HG03439 (cell line): Measurements from ENCODE around the gene CAMSAP2.

Source experiments
- ATAC-seq: cut with Tn5 transposase; IDR thresholded peaks from one replicate; pipeline ENCODE4 v1.9.1; 2021; ENCODE audit warnings: mild to moderate bottlenecking, moderate library complexity; ENCODE audit not compliant: unreplicated experiment

Gene CAMSAP2

DNA sequence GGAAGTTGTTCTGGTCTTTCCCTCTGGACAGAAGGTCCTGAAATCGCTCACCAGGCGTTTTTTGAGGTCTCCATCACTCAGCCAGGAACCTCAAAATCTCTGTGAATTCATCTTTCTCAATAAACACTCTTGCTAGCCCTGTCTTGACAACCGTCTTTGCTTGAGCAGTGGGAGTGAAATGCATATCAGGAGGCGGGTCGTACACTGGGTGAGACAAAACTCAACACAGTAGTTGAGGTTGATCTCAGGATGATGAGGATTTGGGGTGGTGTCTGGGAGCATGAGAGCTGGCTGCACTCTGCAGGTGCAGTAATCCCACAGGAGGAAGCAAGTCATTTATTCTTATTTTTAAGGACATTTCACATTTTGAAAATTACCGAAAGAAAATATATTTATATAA lies 136.0 kb downstream of the CAMSAP2 start:
- no peak for ATAC-seq

DNA sequence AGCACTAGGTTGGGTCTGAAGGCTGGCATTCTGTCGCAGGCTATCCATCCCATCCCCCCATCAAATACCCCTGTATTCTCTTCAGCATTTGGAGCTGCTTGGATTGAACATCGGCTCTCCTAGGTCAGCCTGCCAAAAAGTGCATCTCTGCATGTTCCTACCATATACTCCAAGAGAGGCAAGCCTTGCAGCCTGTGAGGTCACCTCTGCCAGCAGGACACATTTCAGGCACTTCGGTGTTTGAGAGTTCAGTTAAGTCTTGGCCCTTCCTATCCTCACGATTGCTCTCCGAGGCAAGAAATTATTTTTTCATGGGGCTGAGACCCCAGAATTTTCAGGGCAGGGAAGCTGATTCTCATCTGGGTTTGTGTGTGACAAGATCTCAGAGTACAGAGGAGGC lies 136.7 kb downstream of the CAMSAP2 start:
- ATAC-seq = no peak

DNA sequence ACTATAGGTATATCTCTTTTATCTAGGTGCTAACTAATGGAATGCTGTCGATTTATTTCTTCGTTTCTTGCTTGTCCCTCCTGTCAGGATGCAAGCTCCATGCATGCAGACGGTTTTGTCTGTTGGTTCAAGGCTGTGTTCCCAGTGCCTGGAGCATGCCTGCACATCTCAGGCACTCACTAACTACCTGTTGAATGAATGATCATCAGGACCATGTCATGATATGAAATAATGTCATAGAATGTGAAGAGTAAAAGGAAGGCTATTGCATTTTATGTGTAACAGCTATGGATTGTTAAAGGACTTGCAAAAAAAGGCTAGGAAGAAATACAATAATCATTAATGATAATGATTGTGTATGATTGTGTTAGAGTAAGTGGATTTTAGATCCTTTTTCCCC lies 138.3 kb downstream of the CAMSAP2 start:
- no peak for ATAC-seq

DNA sequence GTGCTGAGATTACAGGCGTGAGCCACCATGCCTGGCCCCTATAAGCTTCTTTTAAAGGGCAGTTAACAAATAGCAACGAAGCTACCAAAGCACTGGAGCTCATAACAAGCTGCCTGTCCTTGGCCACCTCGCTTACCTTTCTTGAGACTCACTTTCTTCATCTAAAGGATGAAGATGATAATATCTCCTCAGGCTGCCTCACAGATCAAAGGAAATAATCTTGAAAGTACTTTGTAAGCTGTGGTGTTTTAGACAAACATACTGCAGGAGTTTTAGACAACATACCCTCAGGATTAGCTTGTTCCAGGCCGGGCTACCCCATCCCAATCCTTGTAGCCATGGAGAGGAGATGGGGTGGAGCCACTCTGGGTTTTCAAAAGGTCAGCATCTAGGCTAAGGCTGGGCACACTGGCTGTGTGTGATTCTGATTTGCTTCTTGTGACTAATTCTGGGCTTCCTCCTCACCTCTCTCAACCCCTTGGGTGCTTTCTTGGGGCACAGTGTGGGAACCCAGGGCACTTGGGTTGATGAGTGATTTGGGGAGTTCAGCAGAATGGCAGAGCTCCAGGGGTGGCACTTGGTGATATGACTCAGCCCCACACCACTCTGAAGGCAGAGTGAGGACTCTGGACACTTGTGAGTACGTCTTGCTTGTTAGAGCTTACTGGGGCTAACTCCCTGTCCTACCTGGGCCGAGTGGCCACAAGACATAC lies 139.3 kb downstream of the CAMSAP2 start:
- ATAC-seq = peak; percentile 73

DNA sequence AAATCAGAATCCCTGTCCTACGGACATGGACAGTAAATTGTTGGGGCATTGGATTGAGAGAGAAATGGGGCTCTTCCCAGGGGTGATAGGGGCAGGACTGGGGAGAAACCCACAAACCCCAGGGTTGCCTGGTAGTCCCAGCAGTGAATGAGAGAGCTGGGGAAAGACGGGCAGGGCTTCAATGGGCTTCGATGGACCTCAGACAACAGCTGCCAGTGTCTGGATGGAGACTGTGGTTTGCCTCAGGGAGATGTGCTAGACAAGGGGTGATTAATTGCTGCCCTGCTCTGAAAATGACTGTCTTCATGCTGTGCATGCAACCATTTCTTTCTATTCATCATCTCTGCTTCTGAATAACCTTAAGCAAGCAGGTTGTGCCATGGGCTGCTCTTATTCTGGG lies 141.5 kb downstream of the CAMSAP2 start:
- no peak for ATAC-seq

DNA sequence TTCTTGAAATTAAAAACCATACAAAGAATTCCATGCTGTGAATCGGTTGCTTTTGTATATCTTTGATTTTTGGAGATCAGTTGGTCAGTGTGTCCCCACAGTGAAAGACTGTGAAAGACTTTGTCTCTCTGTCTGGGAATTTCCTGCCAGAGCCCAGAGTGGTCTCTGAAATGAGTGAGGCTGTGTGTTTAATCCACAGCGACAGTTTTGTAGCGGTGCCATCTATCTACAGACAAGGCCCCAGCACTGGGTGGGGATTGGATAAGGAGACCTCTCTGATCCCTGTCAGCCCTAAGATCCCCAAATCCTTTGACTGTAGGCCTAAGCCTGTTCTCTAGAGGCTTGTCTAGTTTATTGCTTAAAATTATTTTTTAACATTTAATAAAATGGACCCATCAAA lies 144.4 kb downstream of the CAMSAP2 start:
- ATAC-seq = no peak

DNA sequence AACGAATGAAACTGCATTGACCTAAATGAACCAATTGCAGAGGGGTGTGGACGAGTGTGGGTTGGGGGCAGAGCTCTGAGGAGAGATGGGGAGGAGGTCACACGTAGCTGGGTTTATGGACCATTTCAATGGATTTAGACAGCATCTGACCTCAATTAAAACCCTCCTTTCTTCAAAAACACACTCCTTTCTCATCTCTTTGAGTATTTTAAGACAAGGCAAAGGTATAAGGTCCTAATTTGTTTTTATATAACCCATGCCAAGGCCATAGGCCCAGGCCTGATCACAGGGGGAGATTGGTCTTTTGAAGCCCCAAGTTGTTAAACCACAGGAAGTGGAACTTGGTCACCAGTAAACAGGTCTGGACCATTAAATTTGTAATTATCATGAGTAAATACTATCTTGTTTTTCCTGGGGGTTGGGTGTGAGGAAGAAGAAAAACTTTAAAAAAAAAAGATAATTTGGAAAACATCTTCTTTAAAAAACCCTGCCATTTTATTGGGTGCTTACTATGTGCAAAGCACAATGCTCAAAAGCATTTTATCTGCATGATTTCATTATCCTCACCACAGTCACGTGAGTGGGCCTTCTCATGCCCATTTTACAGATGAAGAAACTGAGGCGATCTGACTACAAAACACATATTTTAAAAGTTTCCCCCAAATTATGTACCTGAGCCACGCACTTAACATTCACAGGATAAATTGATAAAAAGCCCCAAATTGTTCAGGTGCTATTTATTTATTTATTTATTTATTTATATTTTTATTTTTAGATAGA lies 147.1 kb downstream of the CAMSAP2 start:
- ATAC-seq = no peak

DNA sequence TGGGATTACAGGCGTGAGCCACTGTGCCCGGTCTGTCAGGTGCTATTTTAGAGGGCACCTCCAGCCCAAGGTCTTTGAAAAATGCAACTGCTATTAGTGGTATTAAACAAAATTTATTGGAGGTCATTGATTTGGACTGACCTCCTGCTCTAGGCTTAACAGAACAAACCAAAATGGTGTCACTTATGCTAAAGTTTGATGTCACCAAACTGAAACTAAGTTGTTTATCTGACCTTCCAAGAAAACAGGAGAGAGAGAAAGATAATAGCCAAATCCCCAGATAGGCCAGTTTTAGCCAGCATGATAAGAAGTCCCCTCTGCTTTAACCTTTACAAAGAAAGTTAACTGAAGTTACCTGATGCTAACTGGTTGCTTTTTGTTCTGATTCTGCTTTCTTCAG lies 147.9 kb downstream of the CAMSAP2 start:
- ATAC-seq = no peak

DNA sequence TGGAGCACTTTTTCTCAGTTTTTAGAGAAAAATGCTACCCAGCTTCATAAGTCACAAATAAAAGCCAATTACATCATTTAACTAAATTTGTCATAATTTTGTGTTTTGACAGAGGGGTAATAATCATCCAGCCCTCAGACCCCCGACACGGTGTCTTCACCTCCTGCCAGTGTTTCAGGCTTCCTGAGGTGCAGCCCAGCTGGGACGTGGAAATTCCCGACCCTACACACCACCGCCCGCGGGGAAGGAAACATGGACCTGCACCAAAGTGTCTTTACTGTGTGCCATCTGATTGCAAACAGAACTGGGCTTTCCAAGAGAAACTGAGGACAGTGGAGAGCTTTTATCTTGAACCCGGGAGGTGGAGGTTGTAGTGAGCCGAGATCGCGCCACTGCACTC lies 148.3 kb downstream of the CAMSAP2 start:
- ATAC-seq = no peak

DNA sequence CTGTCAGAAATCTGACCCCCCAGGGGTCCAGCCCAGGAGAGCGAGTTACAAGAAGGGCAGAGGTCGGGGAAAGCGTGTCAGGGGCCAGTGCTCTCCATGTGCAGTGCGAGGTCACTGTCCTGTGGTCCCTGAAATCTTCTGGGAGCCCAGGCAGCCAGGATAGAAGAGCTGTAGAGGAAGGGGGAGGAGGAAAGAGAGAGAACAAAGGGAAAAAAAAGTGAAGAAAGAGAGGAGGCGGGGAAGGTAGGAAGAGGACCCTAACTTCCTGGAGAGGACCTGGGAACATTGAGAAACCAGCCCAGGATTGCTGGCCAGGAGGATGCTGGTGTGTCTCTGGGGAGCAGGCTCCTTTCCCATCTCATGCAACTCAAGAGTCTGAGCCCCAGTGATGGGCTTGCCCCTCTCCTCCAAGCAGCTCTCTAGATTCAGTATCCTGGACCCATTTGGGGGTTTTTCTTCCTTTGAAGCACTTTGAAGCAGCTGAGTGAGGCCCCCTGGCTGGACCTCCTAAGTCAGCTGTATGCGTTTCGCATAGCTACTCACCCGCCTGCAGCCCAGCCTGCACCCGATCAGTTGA lies 149.2 kb downstream of the CAMSAP2 start:
- ATAC-seq = no peak

DNA sequence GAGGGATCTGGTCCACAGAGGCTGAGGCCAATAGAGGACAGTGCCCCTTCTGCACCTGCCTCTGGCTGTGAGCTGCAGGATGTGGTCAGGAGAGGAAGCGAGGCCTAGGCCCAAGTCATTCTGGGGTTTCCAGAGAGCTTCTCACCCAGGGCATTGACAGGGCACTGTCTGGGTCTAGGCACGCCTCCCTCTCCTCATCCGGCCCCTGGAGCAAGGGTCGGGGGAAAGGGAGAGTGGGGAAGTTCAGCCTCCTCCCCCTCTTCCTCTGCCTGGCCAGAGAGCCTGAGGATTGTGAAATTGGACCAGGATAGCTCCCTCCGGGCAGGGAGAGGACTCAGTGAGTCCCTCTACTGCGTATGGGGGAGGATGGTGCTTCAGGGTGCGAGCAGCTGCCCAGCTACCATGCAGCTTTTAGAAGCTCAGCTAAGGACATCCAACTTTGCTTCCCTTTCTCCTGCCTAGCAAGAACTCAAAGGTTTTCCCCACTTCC lies 149.7 kb downstream of the CAMSAP2 start:
- ATAC-seq = peak; percentile 94

DNA sequence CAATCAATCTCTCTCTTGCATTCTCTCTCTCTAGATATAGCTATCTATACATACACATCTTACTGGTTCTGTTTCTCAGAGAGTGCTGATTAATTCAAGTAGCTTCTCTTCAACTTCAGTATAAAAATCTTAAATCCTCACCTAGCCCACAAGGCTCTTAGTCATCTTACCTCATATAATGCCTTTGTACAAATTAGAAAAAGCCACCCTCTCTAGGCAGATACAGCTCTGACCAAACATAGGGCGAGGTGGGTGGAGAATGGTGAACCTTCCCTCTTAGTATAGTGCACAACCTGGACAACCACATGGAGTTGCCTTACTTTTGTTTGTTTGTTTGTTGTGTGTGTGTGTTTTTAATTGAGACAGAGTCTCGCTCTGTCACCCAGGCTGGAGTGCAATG lies 150.9 kb downstream of the CAMSAP2 start:
- ATAC-seq = no peak

DNA sequence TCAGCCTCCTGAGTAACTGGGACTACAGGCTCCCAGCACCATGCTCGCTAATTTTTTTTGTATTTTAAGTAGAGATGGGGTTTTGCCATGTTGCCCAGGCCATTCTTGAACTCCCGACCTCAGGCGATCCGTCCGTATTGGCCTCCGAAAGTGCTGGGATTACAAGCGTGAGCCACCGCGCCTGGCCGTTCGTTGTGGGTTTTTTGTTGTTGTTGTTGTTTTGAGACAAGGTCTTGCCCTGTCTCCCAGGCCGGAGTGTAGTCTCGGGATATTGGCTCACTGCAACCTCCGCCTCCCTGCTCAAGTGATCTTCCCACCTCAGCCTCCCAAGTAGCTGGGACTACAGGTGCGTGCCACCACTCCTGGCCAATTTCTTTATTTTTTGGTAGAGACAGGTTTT lies 151.3 kb downstream of the CAMSAP2 start:
- ATAC-seq = no peak

DNA sequence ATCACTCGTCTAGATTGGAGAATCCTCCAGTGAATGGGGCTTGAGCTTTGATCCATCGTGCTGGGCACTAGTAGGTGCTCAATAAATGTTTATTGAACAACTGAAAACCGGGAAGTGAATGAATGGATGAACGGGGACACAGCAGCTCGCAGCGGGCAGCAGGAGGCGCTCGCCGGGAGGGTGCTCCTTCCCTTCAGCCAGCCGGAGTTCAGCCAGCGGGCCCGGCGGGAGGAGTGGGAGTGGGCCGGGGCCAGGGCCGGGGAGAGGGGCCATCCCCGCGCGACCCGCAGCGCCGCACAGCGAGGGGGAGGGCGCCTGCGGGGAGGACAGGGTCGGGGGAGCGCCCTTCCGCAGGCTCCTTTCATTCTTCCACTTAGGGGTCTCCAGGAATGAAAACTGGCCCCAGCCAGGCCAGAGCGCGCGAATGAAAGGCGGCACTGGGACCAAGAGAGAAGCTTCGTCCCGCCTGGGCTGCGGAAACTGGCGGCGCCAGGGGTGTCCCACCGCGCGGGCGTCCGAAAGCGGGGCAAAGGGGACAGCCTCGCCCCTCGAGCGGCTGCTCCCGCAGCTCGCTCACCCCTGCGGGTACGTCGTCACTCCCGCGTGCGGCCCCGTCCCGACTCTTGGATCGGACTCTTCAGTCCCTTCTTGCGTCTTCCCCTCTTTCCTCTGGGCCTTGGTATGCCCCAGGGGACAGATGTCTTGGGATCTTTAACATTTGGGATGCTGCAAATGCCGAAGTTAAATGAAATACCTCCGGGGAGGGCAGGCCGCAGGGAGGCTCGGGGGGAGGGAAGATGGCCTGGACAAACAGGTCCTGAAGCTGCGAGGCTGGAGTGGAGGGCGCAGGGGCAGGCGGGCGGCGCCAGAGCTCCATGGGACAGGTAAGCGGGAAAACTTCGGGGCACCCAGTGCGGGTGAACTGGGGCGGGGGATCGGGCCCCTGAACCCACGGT lies 152.4 kb downstream of the CAMSAP2 start:
- no peak for ATAC-seq

DNA sequence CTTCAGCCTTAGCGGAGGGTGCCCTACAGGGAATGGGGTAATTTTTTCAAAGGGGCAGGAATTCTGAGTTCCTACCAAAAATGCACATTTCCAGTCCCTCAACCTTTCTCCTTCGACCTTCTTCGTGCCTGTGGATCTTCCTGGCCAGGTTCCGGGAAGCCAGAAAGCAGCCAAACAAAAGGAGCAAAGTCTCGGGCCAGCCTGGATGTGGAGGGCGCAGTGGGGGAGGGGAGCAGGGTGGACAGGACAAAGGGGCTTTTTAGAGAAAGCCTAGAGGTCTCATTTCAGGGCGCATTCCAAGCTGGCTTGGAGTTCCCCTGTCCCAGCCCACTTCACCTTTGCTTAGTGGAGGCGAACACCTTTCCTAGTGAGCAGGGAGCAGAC lies 153.1 kb downstream of the CAMSAP2 start:
- ATAC-seq = no peak

DNA sequence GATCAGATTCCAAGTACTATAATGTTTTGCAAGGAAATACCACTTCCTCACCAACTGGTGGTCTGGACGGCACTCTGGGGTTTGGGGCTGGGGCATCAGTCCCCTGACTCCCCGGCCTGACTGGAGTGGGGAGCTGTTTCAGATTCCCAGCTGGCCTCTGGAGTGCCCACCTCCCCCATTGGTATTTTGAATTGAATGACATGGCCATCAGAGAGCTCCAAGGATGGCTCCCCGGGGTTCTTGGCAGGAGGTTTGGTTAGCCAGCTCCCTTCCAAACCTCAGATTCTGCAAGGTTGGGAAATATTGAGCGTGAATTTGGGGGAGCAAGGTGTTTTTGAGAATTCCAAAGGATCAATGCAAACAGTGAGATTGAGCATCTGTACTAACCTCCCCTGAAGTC lies 153.9 kb downstream of the CAMSAP2 start:
- ATAC-seq = no peak

DNA sequence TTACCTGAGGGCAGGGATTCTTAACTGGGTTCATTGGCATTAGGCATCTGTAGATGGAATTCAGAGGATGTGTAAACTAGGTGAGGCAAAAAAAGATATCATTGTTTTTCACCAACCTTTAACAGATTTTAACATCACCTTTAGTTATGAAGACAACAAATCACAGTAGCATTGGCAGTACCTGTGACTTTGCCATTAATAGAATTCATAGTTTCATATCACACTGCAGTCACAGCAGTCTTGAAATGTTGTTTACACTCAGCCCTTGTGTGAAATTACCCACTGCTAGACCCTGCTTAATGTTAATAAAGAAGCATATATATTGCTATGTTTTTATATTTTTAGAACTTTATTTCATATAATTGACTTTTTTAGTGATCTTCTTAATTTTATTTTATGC lies 154.3 kb downstream of the CAMSAP2 start:
- ATAC-seq = no peak

DNA sequence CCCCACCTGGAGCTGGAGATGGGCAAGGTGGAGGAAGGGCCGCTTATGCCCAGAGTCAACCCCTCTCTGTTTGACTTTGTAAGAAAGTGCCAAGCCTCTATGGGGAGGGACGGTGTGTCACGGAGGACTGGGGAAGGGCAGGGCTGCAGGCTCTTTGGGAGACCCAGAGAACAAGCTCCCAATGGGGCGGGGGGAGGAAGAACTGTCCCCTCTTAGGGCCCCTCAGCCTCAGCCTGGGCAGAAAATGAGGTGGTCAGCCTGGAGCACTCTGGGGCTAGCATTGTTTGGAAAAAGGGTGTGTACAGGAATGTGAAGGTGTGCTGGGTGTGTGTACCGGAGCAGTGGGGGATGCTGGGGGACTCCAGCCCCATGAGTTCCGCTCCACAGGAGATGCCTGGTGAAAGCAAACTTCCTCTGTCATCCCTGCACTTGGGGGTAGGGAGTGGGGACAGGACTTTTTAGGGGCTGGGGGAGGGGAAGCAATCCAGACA lies 154.8 kb downstream of the CAMSAP2 start:
- ATAC-seq = no peak

DNA sequence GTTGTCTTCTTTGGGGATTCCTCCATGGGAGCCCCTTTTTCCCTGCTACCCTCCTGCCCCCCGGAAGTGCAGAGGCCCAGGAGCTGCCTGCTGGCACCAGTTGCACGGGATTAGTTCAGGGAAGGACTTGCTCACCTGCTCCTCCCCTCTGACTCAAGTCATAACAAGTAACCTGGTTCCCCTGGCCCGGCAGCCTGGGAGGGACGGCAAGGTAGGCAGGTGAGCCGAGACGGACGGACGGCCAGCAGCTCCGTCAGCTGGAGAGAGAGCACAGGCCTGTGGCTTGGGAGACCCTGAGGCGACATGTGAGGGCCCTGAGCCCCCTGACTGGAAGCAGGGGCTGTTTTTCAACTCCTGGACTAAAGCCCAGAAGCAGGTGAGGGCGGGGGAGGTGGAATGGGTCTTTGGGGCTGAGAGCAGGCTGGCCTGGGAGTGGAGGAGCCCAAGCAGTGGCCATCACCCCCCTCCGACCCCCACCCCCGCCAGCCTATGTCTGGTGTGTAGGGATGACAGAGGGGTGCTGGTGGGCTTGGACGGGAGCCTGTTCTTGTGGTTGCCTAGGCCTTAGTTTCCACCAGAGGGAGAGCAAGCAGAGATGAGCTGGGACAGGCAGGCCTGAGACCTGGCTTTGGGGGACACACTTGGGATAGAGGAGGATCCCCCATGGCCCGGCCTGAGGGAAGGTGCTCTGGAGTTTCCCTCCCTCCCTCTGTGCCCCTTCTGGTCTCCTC lies 156.2 kb downstream of the CAMSAP2 start, which contains the start of gene INAVA:
TSS of gene INAVA (plus strand) at position 189 of the 731 bp plus-strand sequence. CDS start 3,501 bp downstream, outside the sequence.
- ATAC-seq = no peak

DNA sequence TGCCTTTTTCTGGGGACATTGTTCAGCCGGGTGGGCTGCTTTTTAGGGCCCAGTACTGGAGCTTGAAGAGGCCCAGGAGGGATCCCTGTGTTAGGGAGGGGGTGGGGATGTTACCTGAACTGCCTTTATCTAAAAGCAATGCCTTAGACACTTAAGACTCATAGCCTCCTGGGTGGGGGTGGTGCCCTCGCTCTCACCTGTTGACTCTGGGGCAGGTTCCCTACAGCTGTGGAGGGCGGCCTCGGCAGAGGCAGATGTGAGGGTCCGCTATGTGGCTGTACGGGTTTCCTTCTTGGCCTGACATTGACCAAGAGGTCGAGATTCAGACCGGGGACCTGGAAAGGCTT lies 156.7 kb downstream of the CAMSAP2 start:
- ATAC-seq = no peak
